IPS-NIHi7 (cell line): Measurements from ENCODE around the gene CDC42SE2.

ENCODE experiments used
- DNase-seq: peaks from one replicate; pipeline ENCODE4 v3.0.0; 2012; ENCODE audit warnings: mixed read lengths; ENCODE audit errors: extremely low spot score

The CDC42SE2 gene

DNA sequence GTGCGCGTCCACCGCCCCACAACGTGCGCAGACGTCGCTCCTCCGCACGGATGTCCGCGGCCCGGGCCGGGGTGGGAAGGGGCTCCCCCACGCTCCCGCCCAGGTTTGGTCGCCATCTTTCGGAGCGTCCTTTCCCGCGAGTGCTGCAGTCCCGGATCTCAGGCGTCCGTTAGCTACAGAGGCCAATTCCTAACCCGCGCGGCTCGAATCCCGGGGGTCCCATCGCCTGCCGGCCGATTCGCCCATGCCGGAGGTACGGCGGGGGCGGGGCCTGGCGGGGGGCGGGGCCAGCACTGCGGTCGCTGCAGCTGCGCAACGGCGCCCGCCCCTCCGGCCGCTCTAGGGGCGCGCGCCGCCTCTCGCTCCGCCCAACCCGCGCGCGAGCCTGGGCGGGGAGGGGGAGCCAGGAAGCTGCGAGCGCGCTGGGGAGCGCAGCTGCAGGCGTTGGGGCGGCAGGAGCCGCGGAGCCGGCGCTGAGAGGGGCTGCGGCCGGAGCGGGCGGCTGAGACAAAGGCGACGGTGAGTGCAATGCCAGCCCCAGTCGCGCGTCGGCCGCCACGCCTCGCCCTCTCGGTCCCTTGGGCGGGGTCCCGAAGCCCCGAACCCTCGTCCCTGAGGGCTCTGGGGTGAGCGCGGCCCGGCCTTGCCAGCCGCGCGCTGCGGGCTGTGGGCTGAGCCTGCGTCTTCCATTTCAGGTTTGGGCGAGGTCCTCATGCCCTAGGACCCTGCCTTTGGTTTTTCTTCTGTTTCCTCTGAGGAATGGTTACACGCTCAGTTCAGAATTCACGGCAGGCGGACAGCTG lies at the start of gene CDC42SE2:
CDC42SE2 (plus strand) TSS at position 406 of the 803 bp plus-strand sequence. CDS start 95,441 bp downstream, outside the sequence.
- peak; percentile 93 for DNase-seq

DNA sequence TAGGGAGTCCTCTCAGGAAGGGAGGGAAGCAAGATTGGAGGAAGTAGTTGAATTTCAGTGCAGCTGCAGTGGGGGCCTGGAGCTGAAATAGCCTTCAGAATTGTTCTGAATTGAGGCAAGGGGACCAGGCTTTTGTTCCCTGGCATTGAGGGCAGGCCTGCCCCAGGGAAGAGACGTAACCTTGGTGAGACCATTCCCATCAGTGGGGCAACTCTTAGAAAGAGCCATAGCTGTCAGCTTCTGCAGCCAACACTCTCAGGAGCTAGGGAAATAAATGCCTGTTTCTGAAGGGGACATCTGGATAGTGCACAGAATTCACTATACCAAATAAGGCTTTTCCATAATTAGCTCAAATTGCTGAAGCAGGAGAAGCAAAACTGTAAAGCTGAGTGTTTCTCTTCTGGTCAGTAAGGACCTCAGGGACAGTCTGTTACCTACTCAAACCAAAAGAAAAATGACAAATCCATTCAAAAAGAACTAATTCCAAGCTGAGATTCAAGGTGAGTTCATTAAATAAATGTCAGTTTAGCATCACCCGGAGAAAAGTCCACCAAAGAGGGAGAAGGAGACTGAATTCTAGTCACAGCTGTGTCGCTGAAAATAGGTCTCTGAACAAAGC lies 49.1 kb upstream of the CDC42SE2 start:
- DNase-seq = no peak

DNA sequence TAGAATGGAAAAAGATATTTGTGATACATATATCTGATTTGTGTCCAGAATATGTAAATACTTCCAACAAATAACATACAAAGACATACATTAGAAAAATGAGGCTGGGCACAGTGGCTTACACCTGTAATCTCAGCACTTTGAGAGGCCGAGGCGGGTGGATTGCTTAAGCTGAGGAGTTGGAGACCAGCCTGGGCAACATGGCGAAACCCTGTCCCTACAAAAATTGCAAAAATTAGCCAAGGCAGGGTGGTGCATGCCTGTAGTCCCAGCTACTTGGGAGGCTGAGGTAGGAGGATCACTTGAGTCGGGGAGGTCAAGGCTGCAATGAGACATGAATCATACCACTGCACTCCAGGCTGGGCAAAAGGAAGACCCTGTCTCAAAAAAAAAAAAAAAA lies 46.1 kb upstream of the CDC42SE2 start:
- no peak for DNase-seq

DNA sequence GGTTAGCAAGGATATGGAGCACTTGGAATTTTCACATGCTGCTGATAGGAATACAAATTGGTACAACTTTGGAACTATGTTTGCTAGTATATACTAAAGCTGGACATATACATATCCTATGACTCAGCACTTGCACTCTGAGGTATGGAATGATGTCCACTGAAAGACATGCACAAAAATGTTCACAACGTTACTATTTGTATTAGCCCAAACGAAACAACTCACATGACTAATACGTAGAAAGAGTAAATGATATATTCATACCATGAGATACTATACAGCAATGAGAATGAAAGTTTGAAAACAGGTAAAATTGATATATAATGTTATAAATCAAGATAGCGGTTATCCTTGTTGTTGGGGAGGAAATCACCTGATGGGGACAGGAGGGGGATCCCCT lies 45.5 kb upstream of the CDC42SE2 start:
- no peak for DNase-seq

GRCh38 chr5:131220566-131220965 lies 43.3 kb upstream of the CDC42SE2 start:
- DNase-seq = no peak

DNA sequence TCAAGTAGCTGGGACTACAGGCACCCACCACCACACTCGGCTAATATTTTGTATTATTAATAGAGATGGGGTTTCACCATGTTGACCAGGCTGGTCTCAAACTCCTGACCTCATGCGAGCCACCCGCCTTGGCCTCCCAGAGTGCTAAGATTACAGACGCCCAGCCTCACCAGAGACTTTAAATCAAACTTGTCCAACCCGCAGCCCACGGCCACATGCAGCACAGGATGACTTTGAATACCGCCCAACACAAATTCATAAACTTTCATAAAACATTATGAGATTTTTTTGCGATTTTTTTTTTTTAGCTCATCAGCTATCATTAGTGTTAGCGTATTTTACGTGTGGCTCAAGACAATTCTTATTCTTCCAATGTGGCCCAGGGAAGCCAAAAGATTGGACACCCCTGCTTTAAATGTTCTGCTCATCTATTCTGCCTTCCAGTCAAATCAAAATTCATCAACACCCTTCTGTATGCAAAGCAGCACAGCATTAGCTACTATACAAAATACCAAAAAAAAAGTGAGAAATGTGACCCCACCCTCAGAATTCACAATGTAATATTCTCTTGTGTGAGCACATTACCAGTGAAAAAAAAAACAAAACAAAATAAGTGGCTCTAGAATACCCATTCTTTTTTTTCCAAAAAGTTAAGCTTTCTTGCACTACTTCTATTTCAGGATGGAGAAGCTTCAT lies 42.7 kb upstream of the CDC42SE2 start:
- no peak for DNase-seq

DNA sequence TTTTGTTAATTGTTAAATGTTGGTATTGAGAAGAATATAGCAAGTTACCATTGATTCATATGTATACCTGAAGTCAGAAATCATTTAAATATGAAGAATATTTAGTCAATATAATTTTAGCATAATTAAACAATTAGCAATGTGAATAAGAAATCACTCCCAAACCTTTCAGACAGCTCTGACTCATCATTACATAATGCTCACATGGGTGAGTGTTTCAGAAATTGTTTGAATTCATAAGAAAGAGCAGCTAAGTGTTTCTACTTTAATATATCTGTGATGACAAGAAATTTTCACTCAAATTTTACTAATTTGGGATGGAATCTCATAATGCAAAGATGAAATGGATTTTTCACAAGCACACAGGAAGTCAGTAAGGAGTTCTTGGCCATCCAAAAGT lies 42.0 kb upstream of the CDC42SE2 start:
- no peak for DNase-seq

GRCh38 chr5:131222731-131223130 lies 41.1 kb upstream of the CDC42SE2 start:
- DNase-seq = no peak

DNA sequence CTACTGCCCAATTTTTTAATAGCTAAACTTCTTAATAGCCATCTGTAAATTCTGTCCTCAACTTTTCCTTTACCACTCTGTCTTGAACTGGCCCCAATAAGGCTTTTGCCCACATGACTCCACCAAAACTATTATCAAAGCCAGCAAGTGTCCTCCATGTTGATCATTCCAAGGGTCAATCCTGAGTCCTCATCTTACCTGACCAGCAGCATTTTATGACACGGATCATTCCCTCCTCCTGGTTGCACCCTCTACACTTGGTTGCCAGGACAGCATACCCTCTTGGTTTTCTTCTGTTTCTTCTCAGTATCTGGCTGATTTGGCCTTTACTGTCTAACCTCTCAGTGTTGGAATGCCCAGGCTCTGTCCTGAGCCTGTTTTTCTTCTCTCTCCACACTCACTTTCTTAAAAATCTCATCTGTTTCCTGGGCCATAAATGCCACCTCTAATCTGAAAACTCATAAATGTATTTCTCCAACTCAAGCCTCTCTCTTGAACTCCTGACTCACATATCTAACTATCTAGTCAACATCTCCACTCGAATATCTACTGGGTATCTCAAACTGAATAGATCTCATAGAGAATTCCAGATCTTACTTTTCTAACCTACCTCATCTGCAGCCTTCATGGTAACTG lies 40.0 kb upstream of the CDC42SE2 start:
- no peak for DNase-seq

DNA sequence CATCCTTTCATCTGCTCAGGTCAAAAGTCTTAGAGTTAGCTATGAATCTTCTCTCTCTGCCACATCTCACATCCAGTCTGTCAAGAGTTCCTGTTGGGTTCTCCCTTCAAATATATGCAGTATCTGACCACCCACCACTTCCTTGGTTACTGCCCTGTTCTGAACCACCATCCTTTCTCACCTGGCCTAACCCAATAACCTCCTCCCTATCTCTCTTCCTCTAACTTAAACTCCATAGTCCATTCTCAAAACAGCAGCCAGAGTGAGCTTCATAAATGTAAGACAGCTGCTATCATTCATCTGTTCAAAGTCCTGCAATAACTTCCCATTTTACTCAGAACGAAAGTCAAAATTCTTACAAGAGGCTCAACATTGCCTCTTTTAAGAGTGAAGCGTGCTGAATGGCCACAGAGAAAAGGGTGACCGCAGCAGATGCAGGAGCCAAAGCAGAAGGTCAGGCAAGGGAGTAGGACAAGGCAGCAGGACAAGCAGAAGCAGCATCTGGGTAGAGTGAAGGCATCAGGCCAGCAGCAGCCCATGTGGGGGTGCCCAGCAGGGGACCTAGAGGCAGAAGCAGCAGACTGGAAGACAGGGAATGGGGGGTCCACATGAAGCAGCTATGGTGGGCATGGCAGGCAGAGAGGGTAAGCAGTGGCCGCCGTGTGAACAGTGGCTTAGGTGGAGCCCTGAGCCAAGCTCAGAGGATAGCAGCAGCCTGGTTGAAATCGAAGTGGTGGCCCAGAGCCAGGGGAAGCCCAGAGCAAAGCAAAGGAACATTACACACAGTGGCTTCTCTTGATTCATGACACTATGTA lies 39.3 kb upstream of the CDC42SE2 start:
- DNase-seq = no peak

GRCh38 chr5:131225282-131225974 lies 38.4 kb upstream of the CDC42SE2 start:
- DNase-seq = no peak

- DNase-seq = no peak
Measured at GRCh38 chr5:131226899-131227298, 37.0 kb upstream of the CDC42SE2 start.

GRCh38 chr5:131228646-131229045 lies 35.2 kb upstream of the CDC42SE2 start:
- DNase-seq = no peak

- DNase-seq = no peak
Measured at GRCh38 chr5:131229623-131230022, 34.2 kb upstream of the CDC42SE2 start.

DNA sequence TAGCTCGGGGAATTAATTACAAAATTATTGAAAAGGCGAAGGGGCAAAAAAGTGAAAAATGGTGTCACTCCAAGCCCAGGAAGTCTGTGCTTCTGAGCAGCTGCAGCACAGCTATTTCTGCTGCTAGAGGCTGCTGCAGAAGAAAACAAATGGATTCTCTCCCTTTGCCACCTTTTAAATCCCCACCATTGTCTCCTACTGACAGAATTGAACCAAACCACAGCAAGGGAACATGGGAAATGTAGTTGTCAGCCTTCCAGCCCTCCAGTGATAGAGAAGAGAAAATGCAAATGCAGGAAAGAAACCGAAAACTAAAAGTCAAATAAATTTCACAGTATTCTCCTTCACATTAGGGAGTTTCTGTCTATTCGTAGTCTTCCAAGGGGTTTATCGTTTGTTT lies 33.4 kb upstream of the CDC42SE2 start:
- peak; percentile 48 for DNase-seq

GRCh38 chr5:131239686-131240085 lies 24.2 kb upstream of the CDC42SE2 start:
- DNase-seq = no peak

DNA sequence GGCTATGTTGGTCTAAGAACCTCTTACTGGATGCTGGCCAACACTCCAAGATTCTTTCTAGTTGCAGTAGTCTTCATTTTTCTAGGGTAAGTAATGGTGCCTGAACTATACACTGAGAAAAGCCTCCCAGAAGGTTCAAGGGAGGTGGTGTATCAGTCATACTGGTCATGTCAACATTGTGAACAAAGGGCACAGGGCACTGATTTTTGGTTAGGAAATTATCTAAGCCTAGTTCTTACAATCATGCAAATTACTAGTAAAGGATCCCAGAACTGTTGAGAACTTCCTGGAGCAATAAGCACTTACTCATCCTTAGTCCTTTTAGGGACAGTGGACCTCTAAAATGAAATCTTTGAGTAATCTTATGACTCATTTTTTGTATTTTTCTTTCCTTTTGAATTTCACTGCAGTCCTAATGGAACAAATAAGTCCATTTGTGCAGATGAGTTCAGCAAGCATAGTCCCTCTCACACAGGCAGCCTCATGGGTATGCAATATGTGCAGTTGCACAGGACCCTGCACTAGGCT lies 21.1 kb upstream of the CDC42SE2 start:
- DNase-seq = no peak

DNA sequence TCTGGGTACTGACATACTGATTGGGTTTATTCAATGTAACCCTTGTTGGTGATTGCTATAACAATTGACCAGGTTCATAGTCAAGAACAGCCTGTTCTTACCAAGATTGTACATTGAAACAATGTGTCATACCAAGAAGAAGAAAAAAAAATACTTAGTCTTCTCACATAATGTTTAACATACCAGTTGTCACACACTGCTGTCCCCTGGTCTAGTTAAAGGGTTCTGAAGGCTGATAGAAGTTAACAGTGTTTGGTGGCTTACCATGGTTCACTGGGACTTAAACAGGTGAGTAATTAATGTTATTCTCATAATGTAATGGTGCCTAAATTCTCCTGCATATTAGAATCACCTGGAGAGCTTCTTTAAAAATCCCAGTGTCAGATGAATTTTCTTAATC lies 18.5 kb upstream of the CDC42SE2 start:
- no peak for DNase-seq

DNA sequence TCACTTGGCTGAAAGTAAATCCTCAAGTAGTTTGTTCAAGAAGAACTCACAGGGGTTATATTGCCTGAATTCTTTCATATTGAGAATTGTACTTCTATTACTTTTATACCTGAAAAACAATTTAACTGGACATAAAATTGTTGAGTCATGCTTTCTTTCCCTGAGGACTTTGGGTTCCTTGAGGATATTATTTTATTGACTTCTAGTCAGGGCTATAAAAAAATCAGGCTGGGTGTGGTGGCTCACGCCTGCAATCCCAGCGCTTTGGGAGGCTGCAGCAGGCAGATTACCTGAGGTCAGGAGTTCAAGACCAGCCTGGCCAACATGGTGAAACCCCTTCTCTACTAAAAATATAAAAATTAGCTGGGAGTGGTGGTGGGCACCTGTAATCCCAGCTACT lies 17.9 kb upstream of the CDC42SE2 start:
- no peak for DNase-seq

- DNase-seq = no peak
Measured at GRCh38 chr5:131246504-131246903, 17.3 kb upstream of the CDC42SE2 start.
